Chondrocyte (in vitro differentiated cells): ENCODE measurements around the gene ZNF888. TPM values are rescaled to one million over a fixed set of nuclear protein-coding genes. Genes with fewer than 3 reads are reported as not detected.
A peak's percentile ranks its signal among the peaks of the same experiment; 100 is the strongest.
"Not testable (repeated sequence)": the region's sequence is repeated elsewhere in the genome, so short reads cannot be mapped to it uniquely, and the experiment has no call there.

ENCODE experiments used
- DNase-seq: peaks from one replicate; pipeline ENCODE4 v3.0.0; 2021; ENCODE audit warnings: mixed read lengths, low spot score
- H3K27ac Mint-ChIP-seq: one replicate; pipeline ENCODE4 v1.8.0; 2021; ENCODE audit warnings: mild to moderate bottlenecking, moderate library complexity, mixed read lengths; ENCODE audit not compliant: unreplicated experiment
- H3K27me3 Mint-ChIP-seq: 2 replicates; pipeline ENCODE4 v1.8.0; 2021; ENCODE audit warnings: low read depth, mixed read lengths
- H3K36me3 Mint-ChIP-seq: 2 replicates; pipeline ENCODE4 v1.8.0; 2021; ENCODE audit warnings: low read depth, mixed read lengths
- H3K4me1 Mint-ChIP-seq: 2 replicates; pipeline ENCODE4 v1.8.0; 2021; ENCODE audit warnings: low read depth, mild to moderate bottlenecking, mixed read lengths
- H3K4me3 Mint-ChIP-seq: one replicate; pipeline ENCODE4 v1.8.0; 2021; ENCODE audit warnings: mild to moderate bottlenecking, moderate library complexity, mixed read lengths; ENCODE audit not compliant: unreplicated experiment
- H3K9me3 Mint-ChIP-seq: 2 replicates; pipeline ENCODE4 v1.8.0; 2021; ENCODE audit warnings: low read depth, mixed read lengths
- CTCF ChIP-seq: fragments of 200-600 bp; sonication (generic); IDR thresholded peaks from 2 replicates; pipeline ENCODE4 v1.5.0; 2021; ENCODE audit warnings: antibody characterized with exemption, mild to moderate bottlenecking, moderate library complexity
- total RNA-seq: library from RNA; stranded (reverse); gene quantifications from 3 replicates; pipeline ENCODE4 v1.2.1, GENCODE V29; 2021

The ZNF888 gene
- total RNA-seq, 1 donor from 2014 or later: 4.4 TPM

GRCh38 chr19:52942386-52943133 lies 19.3 kb upstream of the ZNF888 start:
- Mint-ChIP-seq H3K27me3 (no peaks in the 10 kb centered on the region), H3K4me1 (peaks cover 16% of the 10 kb centered on the region), H3K27ac (peak overlapping the region; percentile 94), H3K36me3 (no peaks in the 10 kb centered on the region), H3K4me3 (peak overlapping the region; percentile 84), H3K9me3 (peaks cover 12% of the 10 kb centered on the region)
- DNase-seq: no peak
- TF ChIP-seq CTCF: peak; percentile 17

DNA sequence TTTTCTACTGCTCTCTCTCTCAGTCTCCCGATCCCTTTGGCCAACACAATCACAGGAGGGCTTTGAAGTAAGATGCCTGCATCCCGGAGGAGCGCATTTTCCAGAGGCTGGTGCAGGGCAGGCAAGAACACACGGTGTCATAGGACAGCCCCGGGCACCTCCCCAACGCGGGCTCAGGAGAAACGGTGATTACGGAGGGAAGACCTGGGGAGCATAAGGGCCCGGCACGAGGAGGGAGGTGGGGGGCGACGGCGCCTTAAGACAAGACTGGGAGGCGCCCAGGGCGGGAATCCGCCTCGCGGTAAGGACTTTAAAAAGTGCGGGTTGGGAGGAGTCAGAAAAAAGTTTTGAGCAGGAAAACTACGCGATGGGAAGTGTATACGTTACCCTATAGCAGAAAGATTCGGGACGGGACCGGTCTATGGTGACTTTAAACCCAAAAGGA lies 18.7 kb upstream of the ZNF888 start:
- peaks cover 16% of the 10 kb centered on the region for H3K4me1 Mint-ChIP-seq

GRCh38 chr19:52941523-52941922 lies 18.3 kb upstream of the ZNF888 start:
- H3K9me3 Mint-ChIP-seq, H3K27me3 Mint-ChIP-seq, DNase-seq, H3K36me3 Mint-ChIP-seq: not testable (repeated sequence)
- H3K4me1 Mint-ChIP-seq: peaks cover 19% of the 10 kb centered on the region
- peak overlapping the region; percentile 84 for H3K4me3 Mint-ChIP-seq
- H3K27ac Mint-ChIP-seq: peak overlapping the region; percentile 94

More for the DNA sequence above, 18.7 kb upstream of the ZNF888 start:
- H3K9me3 Mint-ChIP-seq: peaks cover 7% of the 10 kb centered on the region
- peak overlapping the region; percentile 84 for H3K4me3 Mint-ChIP-seq
- H3K36me3 Mint-ChIP-seq: no peaks in the 10 kb centered on the region
- peak overlapping the region; percentile 94 for H3K27ac Mint-ChIP-seq
- no peak for DNase-seq
- no peaks in the 10 kb centered on the region for H3K27me3 Mint-ChIP-seq
- TF ChIP-seq CTCF: no peak

DNA sequence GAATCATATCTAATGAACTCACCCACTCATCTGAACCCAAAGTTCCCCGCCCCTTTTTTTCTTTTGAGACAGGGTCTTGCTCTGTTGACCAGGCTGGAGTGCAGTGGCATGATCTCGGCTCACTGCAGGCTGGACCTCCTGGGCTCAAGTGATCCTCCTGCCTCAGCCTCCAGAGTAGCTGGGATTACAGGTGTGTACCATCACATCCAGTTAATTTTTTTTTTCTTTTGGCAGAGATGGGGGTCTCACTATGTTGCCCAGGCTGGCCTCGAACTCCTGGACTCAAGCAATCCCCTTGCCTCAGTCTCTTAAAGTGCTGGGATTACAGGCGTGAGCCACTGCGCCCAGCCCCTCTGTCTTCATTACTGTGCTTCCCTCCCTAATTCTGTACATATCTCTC lies 17.7 kb upstream of the ZNF888 start:
- peaks cover 24% of the 10 kb centered on the region for H3K4me1 Mint-ChIP-seq
- not testable (repeated sequence) for DNase-seq, H3K36me3 Mint-ChIP-seq, H3K27me3 Mint-ChIP-seq, H3K27ac Mint-ChIP-seq, H3K9me3 Mint-ChIP-seq
- H3K4me3 Mint-ChIP-seq: peak overlapping the region; percentile 84

GRCh38 chr19:52938761-52939160 lies 15.5 kb upstream of the ZNF888 start:
- H3K9me3 Mint-ChIP-seq: no peaks in the 10 kb centered on the region
- no peak overlapping the region for H3K4me3 Mint-ChIP-seq
- no peak for TF ChIP-seq CTCF
- H3K27me3 Mint-ChIP-seq: no peaks in the 10 kb centered on the region
- DNase-seq: no peak
- H3K27ac Mint-ChIP-seq: no peak overlapping the region
- H3K4me1 Mint-ChIP-seq: peaks cover 33% of the 10 kb centered on the region
- H3K36me3 Mint-ChIP-seq: no peaks in the 10 kb centered on the region

GRCh38 chr19:52936954-52937325 lies 13.7 kb upstream of the ZNF888 start:
- Mint-ChIP-seq H3K27ac (no peak overlapping the region), H3K27me3 (no peaks in the 10 kb centered on the region), H3K36me3 (peaks cover 1% of the 10 kb centered on the region), H3K4me1 (peaks cover 29% of the 10 kb centered on the region), H3K4me3 (no peak overlapping the region), H3K9me3 (no peaks in the 10 kb centered on the region)
- no peak for TF ChIP-seq CTCF
- DNase-seq: no peak
